NT2/D1 (cell line): ENCODE results near the gene CCNC.

Experiments used
- SUZ12 ChIP-seq: IDR thresholded peaks from 2 replicates; pipeline ENCODE4 v1.6.1; 2011; ENCODE audit not compliant: insufficient read length, insufficient read depth; ENCODE audit errors: extremely low read depth
- YY1 ChIP-seq: IDR thresholded peaks from 2 replicates; pipeline ENCODE4 v1.6.1; 2011; ENCODE audit not compliant: insufficient read length, insufficient read depth
- ZNF274 ChIP-seq: IDR thresholded peaks from 2 replicates; pipeline ENCODE4 v1.6.1; 2011; ENCODE audit warnings: mild to moderate bottlenecking, low read depth, low read length

DNA sequence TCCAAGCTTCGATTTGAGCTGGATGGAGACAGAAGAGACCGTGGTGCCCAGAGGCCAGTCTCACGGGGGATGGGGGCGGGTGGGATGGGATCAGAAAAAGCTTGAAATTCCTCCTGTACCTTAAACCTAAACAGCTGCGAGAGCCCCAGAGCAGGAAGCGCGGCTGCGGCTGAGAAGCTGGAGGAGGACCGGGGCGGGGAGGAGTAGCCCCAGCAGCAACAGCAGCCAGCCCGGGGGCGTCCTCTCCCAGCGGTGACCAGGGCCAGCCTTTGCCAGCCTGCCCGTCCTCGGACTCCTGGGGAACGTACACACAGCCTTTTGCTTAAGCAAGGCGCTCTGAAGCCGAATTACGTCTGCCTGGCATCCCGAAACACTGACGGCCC, 20.8 kb upstream of the CCNC start:
- TF ChIP-seq ZNF274 (no peak), SUZ12 (no peak), YY1 (no peak)
